ENCODE data around the gene RUNDC1. TPM values are rescaled to one million over a fixed set of nuclear protein-coding genes. Genes with fewer than 3 reads are reported as not detected.
A peak's percentile ranks its signal among the peaks of the same experiment; 100 is the strongest.

Gene RUNDC1
- polyA plus RNA-seq, 1 donor from 2014 or later: 15.1 TPM

DNA sequence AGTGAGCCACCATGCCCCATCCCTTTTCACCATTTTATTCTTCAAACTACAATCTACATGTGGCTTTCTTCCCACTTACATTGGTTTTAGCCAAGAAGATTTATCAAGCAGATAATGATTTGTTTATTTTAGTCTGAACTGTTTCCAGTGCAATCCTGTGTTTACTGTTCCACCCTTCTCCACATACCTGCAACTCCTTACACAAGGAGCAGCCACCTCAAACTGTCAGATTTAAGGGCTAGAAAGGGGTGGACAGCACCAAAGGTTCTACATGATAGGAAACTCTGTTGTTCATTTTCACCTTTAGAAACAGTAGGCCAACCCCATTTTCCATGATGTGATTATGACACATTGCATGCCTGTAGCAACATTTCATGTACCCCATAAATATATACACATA is 1.9 kb downstream of the RUNDC1 start:
- no peaks in the 10 kb centered on the region for H4K20me1 ChIP-seq (ENCODE audit: insufficient read depth)
- H3K27ac ChIP-seq (ENCODE audit: low read length): no peak overlapping the region
- peak overlapping the region; percentile 93 for H3K4me2 ChIP-seq (ENCODE audit: low read length)
- peak overlapping the region; percentile 99 for H3K4me3 ChIP-seq (ENCODE audit: low read length)
- H3K36me3 ChIP-seq (ENCODE audit: insufficient read depth, low read length): no peaks in the 10 kb centered on the region
- H3F3A ChIP-seq (ENCODE audit: insufficient read depth, low read length, poor library complexity, severe bottlenecking): no peaks in the 10 kb centered on the region
- peaks cover 27% of the 10 kb centered on the region for H3K79me2 ChIP-seq (replicated peaks; ENCODE audit: insufficient read depth, low read length)
- no peaks in the 10 kb centered on the region for H3K27me3 ChIP-seq (ENCODE audit: insufficient read depth, low read depth, low read length)
- H2AFZ ChIP-seq (ENCODE audit: low read depth, low read length): no peak overlapping the region
- TF ChIP-seq, protein P1, sequence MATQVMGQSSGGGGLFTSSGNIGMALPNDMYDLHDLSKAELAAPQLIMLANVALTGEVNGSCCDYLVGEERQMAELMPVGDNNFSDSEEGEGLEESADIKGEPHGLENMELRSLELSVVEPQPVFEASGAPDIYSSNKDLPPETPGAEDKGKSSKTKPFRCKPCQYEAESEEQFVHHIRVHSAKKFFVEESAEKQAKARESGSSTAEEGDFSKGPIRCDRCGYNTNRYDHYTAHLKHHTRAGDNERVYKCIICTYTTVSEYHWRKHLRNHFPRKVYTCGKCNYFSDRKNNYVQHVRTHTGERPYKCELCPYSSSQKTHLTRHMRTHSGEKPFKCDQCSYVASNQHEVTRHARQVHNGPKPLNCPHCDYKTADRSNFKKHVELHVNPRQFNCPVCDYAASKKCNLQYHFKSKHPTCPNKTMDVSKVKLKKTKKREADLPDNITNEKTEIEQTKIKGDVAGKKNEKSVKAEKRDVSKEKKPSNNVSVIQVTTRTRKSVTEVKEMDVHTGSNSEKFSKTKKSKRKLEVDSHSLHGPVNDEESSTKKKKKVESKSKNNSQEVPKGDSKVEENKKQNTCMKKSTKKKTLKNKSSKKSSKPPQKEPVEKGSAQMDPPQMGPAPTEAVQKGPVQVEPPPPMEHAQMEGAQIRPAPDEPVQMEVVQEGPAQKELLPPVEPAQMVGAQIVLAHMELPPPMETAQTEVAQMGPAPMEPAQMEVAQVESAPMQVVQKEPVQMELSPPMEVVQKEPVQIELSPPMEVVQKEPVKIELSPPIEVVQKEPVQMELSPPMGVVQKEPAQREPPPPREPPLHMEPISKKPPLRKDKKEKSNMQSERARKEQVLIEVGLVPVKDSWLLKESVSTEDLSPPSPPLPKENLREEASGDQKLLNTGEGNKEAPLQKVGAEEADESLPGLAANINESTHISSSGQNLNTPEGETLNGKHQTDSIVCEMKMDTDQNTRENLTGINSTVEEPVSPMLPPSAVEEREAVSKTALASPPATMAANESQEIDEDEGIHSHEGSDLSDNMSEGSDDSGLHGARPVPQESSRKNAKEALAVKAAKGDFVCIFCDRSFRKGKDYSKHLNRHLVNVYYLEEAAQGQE (IDR thresholded peaks at IDR 0.05; ENCODE audit: borderline replicate concordance): no peak
- TF ChIP-seq RAD21 (conservative IDR thresholded peaks at IDR 0.05) (no peak), EP300 (conservative IDR thresholded peaks at IDR 0.05; ENCODE audit: poor library complexity, severe bottlenecking) (no peak), TAF1 (IDR thresholded peaks at IDR 0.05; ENCODE audit: low read depth) (no peak), SMC3 (conservative IDR thresholded peaks at IDR 0.05; ENCODE audit: poor library complexity) (no peak), POLR2AphosphoS5 (IDR thresholded peaks at IDR 0.05) (no peak), EZH2 (IDR thresholded peaks at IDR 0.05; ENCODE audit: borderline replicate concordance, insufficient read depth, low read length, poor library complexity, severe bottlenecking) (no peak), MXI1 (conservative IDR thresholded peaks at IDR 0.05; ENCODE audit: poor library complexity, severe bottlenecking) (no peak)
- TF ChIP-seq, protein P2, sequence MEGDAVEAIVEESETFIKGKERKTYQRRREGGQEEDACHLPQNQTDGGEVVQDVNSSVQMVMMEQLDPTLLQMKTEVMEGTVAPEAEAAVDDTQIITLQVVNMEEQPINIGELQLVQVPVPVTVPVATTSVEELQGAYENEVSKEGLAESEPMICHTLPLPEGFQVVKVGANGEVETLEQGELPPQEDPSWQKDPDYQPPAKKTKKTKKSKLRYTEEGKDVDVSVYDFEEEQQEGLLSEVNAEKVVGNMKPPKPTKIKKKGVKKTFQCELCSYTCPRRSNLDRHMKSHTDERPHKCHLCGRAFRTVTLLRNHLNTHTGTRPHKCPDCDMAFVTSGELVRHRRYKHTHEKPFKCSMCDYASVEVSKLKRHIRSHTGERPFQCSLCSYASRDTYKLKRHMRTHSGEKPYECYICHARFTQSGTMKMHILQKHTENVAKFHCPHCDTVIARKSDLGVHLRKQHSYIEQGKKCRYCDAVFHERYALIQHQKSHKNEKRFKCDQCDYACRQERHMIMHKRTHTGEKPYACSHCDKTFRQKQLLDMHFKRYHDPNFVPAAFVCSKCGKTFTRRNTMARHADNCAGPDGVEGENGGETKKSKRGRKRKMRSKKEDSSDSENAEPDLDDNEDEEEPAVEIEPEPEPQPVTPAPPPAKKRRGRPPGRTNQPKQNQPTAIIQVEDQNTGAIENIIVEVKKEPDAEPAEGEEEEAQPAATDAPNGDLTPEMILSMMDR (IDR thresholded peaks at IDR 0.05; ENCODE audit: poor library complexity, severe bottlenecking): no peak
- H3K9me3 ChIP-seq (ENCODE audit: low read length): no peaks in the 10 kb centered on the region
- no peaks in the 10 kb centered on the region for H3K9me2 ChIP-seq (ENCODE audit: insufficient read depth, low read length)
- H3K9ac ChIP-seq (ENCODE audit: low read length): peak overlapping the region; percentile 95

DNA sequence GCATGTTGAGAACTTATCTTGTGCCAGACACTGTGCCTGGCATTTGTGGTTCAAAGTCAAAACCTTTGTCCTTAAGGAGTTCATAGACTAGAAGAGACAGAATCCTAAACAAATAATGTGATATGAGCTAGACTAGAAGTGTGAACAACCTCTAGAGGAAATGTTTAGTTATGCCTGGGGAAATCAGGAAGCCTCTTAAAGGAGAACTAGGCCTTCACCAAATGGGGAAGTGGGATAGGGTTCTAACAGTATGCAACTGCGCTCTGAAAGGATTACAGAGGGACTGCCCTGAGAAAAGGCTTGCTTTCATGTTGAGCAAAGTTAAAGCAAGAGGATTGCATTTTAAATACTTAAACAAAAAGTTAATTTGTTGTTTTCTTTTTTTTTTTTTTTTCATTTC is 4.9 kb downstream of the RUNDC1 start:
- Histone ChIP-seq H3F3A (ENCODE audit: insufficient read depth, low read length, poor library complexity, severe bottlenecking) (no peaks in the 10 kb centered on the region), H4K20me1 (ENCODE audit: insufficient read depth) (no peaks in the 10 kb centered on the region), H3K27me3 (ENCODE audit: insufficient read depth, low read depth, low read length) (no peaks in the 10 kb centered on the region), H3K27ac (ENCODE audit: low read length) (no peak overlapping the region), H3K79me2 (replicated peaks; ENCODE audit: insufficient read depth, low read length) (peaks cover 21% of the 10 kb centered on the region), H3K36me3 (ENCODE audit: insufficient read depth, low read length) (peaks cover 11% of the 10 kb centered on the region), H3K4me2 (ENCODE audit: low read length) (no peak overlapping the region), H2AFZ (ENCODE audit: low read depth, low read length) (no peak overlapping the region), H3K9me3 (ENCODE audit: low read length) (no peaks in the 10 kb centered on the region), H3K9me2 (ENCODE audit: insufficient read depth, low read length) (no peaks in the 10 kb centered on the region), H3K9ac (ENCODE audit: low read length) (no peak overlapping the region), H3K4me3 (ENCODE audit: low read length) (no peak overlapping the region)
- no peak for TF ChIP-seq MXI1 (conservative IDR thresholded peaks at IDR 0.05; ENCODE audit: poor library complexity, severe bottlenecking)
- TF ChIP-seq, protein P2 (IDR thresholded peaks at IDR 0.05; ENCODE audit: poor library complexity, severe bottlenecking): no peak
- TF ChIP-seq SMC3 (conservative IDR thresholded peaks at IDR 0.05; ENCODE audit: poor library complexity): no peak
- no peak for TF ChIP-seq POLR2AphosphoS5 (IDR thresholded peaks at IDR 0.05)
- TF ChIP-seq TAF1 (IDR thresholded peaks at IDR 0.05; ENCODE audit: low read depth): no peak
- no peak for TF ChIP-seq RAD21 (conservative IDR thresholded peaks at IDR 0.05)
- TF ChIP-seq, protein P1 (IDR thresholded peaks at IDR 0.05; ENCODE audit: borderline replicate concordance): no peak

All from neural cell (in vitro differentiated cells).